HepG2 (cell line): ENCODE measurements around the gene CHST6. TPM values are rescaled to one million over a fixed set of nuclear protein-coding genes. Genes with fewer than 3 reads are reported as not detected.
A peak's percentile ranks its signal among the peaks of the same experiment; 100 is the strongest.
"Not testable (repeated sequence)": the region's sequence is repeated elsewhere in the genome, so short reads cannot be mapped to it uniquely, and the experiment has no call there.

ENCODE experiments used
- ATAC-seq: fragments of 200-7000 bp; cut with Tn5 transposase; 3 replicates; pipeline ENCODE4 v1.9.1; 2020; ENCODE audit warnings: mild to moderate bottlenecking, moderate library complexity
- BruUV-seq: library from RNA; stranded (reverse); fragments of 400-500 nt; replicated peaks from 2 replicates; lab custom pipeline; 2021; lab: Mats Ljungman, UMichigan
- CTCF ChIA-PET: fragments of 300-600 bp; formaldehyde crosslinking; extraction: SDS; loops from one replicate; lab custom pipeline; 2021; ENCODE audit warnings: low total read pairs, inconsistent platforms, low intra/inter-chr PET ratio; lab: Yijun Ruan, JAX
- POLR2A ChIA-PET: fragments of 350-600 bp; sonication (Branson Sonifier 250); formaldehyde crosslinking; loops from one replicate; lab custom pipeline; 2020; ENCODE audit warnings: antibody characterized with exemption, inconsistent platforms; lab: Yijun Ruan, JAX
- DNase-seq: peaks from one replicate; pipeline ENCODE4 v3.0.0-alpha.2; 2015; ENCODE audit warnings: low spot score
- FAIRE-seq: peaks from 3 replicates; lab custom pipeline; 2011; peaks lifted over from hg19 to GRCh38; lab: Jason Lieb, UNC
- H2AFZ ChIP-seq: one replicate; pipeline ENCODE4 v1.6.1; 2011; ENCODE audit warnings: low read length, inconsistent platforms
- H3K27ac ChIP-seq: fragments of 300-600 bp; 3 replicates; pipeline ENCODE4 v1.8.0; 2011; ENCODE audit warnings: mixed run types, mild to moderate bottlenecking, mixed read lengths, low read length, inconsistent platforms; ENCODE audit not compliant: insufficient read depth; ENCODE audit errors: extremely low read length
- H3K27me3 ChIP-seq, 2 experiments: fragments of 200-600 bp in 1 of 2; 2 replicates in 1 of 2; 3 replicates in 1 of 2; pipeline versions ENCODE4 v1.6.0 to v1.8.0; 2011; ENCODE audit warnings: low read length in 2 of 2, mild to moderate bottlenecking in 2 of 2, moderate library complexity in 2 of 2, inconsistent platforms in 1 of 2; ENCODE audit not compliant: insufficient read depth in 2 of 2, control insufficient read depth in 1 of 2
- H3K36me3 ChIP-seq, 2 experiments: fragments of 200-600 bp in 1 of 2; replicated peaks in 1 of 2; 2 replicates in 1 of 2; 3 replicates in 1 of 2; pipeline versions ENCODE4 v1.5.1 to v1.8.0; 2011; ENCODE audit warnings: low read length in 2 of 2, inconsistent platforms in 1 of 2; ENCODE audit not compliant: insufficient read depth in 2 of 2, control insufficient read depth in 1 of 2
- H3K4me1 ChIP-seq: 2 replicates; pipeline ENCODE4 v1.5.1; 2012; ENCODE audit warnings: low read length, inconsistent platforms; ENCODE audit not compliant: insufficient read depth
- H3K4me2 ChIP-seq: 2 replicates; pipeline ENCODE4 v1.6.0; 2011; ENCODE audit warnings: low read depth, low read length, inconsistent platforms
- H3K4me3 ChIP-seq, 3 experiments: fragments of 200-600 bp in 1 of 3; sonication (generic), shearing (Covaris generic) in 1 of 3; replicated peaks in 1 of 3; 2 replicates each; pipeline ENCODE4 v1.5.1; 2011 to 2016; ENCODE audit warnings: low read length in 3 of 3, inconsistent platforms in 2 of 3, low read depth in 2 of 3, mild to moderate bottlenecking in 2 of 3, control low read depth in 1 of 3, mixed read lengths in 1 of 3; ENCODE audit not compliant: insufficient read depth in 1 of 3
- H3K79me2 ChIP-seq: one replicate; pipeline ENCODE4 v1.6.1; 2011; ENCODE audit warnings: low read length, inconsistent platforms; ENCODE audit not compliant: insufficient read depth
- H3K9ac ChIP-seq: 2 replicates; pipeline ENCODE4 v1.6.0; 2011; ENCODE audit warnings: mild to moderate bottlenecking, low read depth, low read length, inconsistent platforms; ENCODE audit not compliant: insufficient read depth
- H3K9me3 ChIP-seq: 2 replicates; pipeline ENCODE4 v1.5.1; 2012; ENCODE audit warnings: mild to moderate bottlenecking, low read length
- H4K20me1 ChIP-seq: 2 replicates; pipeline ENCODE4 v1.6.0; 2011; ENCODE audit warnings: inconsistent platforms, mild to moderate bottlenecking, low read length, moderate library complexity; ENCODE audit not compliant: insufficient read depth
- FOSL2 ChIP-seq: sonication (generic); formaldehyde crosslinking; IDR thresholded peaks from 2 replicates; pipeline ENCODE4 v1.4.0; 2020; ENCODE audit warnings: missing genetic modification reagents
- SAP130 ChIP-seq: IDR thresholded peaks from 2 replicates; pipeline ENCODE4 v1.6.1; 2016; ENCODE audit warnings: low read depth
- TGIF2 ChIP-seq: IDR thresholded peaks from 2 replicates; pipeline ENCODE4 v1.6.1; 2016; ENCODE audit warnings: control low read depth, missing compliant biosample characterization
- WGBS: methylation state at CpG from one replicate; pipeline ENCODE4 v1.1.6; 2017; ENCODE audit warnings: low lambda C conversion rate; 5-methylcytosine and 5-hydroxymethylcytosine counted together
- in situ Hi-C: cut with HindIII; loops from 2 replicates; pipeline ENCODE4 v1.10.0; 2017; ENCODE audit warnings: low pct_unique_long_range_greater_than_20kb; ENCODE audit not compliant: extremely low pct_ligation_motif_present
- intact Hi-C: fragments of 100-400 bp; cut with micrococcal nuclease; formaldehyde crosslinking; loops from one replicate; pipeline ENCODE4 v1.10.0; 2022; ENCODE audit not compliant: unreplicated experiment
- polyA plus RNA-seq, 8 experiments: library from polyadenylated mRNA; depleted of rRNA in 3 of 8; stranded (reverse) in 7 of 8; unstranded in 1 of 8; fragments of >200 nt; fragmentation: Illumina TruSeq in 4 of 8; extraction: Trizol in 4 of 8; gene quantifications; 2 replicates each; pipeline versions ENCODE4 v1.2.1 to v1.2.3, GENCODE V29; 2011 to 2016; ENCODE audit warnings: low read depth in 4 of 8, missing spikeins in 1 of 8, mixed read lengths in 1 of 8; ENCODE audit not compliant: insufficient read depth in 1 of 8
- total RNA-seq, 5 experiments: library from RNA; depleted of rRNA; stranded (reverse); fragments of >200 nt; fragmentation: Illumina TruSeq; extraction: Trizol; gene quantifications; 2 replicates each; pipeline ENCODE4 v1.2.3, GENCODE V29; 2016; ENCODE audit warnings: low read depth in 1 of 5
- TF ChIP-seq, protein P1 (sequence below): sonication (generic); formaldehyde crosslinking; IDR thresholded peaks from 2 replicates; pipeline ENCODE4 v1.4.0; 2020; ENCODE audit warnings: mild to moderate bottlenecking, missing genetic modification reagents
- TF ChIP-seq, protein P2 (sequence below): sonication (generic); formaldehyde crosslinking; IDR thresholded peaks from 2 replicates; pipeline ENCODE4 v1.5.1; 2020; ENCODE audit warnings: mild to moderate bottlenecking, missing genetic modification reagents, moderate library complexity
- TF ChIP-seq, protein P3 (sequence below): sonication (generic); IDR thresholded peaks from 2 replicates; pipeline ENCODE4 v1.6.1; 2016; ENCODE audit warnings: low read depth, borderline replicate concordance

Gene CHST6
- total and polyA plus RNA-seq, 2 of the 13 experiments (the other 11 are each of a cell fraction or from before 2014, with no cell fraction given): 0.18 to 0.91 TPM

DNA sequence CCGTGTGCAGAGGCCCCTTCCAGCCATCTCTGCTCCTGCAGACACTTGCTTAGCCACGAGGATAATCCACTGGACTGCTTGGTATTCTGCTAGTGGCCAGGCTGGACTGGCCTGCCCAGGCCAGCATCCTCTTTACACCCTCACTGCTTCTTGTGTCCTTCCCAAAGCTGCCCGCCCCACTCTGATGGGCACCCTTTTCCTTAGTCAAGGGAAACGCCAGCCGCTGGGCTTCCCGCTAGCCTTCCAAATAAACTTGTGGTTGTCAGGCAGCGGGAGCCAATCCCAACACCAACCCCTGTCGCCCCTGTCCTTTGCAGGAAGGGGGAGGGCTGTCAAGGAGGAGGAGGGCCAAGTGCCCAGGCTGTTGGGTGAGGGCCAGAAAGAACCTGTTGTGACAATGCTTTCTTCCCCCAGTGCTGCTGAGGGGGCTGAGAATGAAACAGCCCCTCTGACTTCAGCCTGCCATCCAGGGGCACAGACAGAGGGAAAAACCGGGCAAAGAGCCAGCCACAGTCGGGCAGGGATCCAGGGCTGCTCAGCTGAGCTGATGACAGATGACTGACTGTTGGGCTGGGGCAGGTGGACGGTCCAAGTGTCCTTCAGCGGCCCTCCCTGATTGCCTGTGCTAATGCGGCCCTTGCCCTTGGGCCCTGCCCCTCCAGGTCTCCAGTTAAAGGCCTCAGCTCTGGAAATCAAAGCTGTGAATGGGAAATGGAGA, 3.5 kb upstream of the CHST6 start:
- H3K27ac ChIP-seq, BruUV-seq, H3K9me3 ChIP-seq, in situ Hi-C loops, H3K36me3 ChIP-seq, FAIRE-seq, intact Hi-C loops, H4K20me1 ChIP-seq, H3K4me3 ChIP-seq, H3K79me2 ChIP-seq, H2AFZ ChIP-seq, DNase-seq, CTCF ChIA-PET, H3K9ac ChIP-seq: not testable (repeated sequence)
- Histone ChIP-seq H3K4me2 (peak overlapping the region; percentile 48), H3K27me3 (peaks cover 0 to 27% of the 10 kb centered on the region in 2 experiments; a peak in 3 of 5 replicates), H3K4me1 (peaks cover 54% of the 10 kb centered on the region)
- TF ChIP-seq FOSL2: peak; percentile 40
- TF ChIP-seq, protein P1, sequence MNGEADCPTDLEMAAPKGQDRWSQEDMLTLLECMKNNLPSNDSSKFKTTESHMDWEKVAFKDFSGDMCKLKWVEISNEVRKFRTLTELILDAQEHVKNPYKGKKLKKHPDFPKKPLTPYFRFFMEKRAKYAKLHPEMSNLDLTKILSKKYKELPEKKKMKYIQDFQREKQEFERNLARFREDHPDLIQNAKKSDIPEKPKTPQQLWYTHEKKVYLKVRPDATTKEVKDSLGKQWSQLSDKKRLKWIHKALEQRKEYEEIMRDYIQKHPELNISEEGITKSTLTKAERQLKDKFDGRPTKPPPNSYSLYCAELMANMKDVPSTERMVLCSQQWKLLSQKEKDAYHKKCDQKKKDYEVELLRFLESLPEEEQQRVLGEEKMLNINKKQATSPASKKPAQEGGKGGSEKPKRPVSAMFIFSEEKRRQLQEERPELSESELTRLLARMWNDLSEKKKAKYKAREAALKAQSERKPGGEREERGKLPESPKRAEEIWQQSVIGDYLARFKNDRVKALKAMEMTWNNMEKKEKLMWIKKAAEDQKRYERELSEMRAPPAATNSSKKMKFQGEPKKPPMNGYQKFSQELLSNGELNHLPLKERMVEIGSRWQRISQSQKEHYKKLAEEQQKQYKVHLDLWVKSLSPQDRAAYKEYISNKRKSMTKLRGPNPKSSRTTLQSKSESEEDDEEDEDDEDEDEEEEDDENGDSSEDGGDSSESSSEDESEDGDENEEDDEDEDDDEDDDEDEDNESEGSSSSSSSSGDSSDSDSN (CRISPR knock-in tag): 0 out of 2 replicates have a peak, but pooled peaks have one; percentile 28
- TF ChIP-seq TGIF2 (CRISPR knock-in tag): 0 out of 2 replicates have a peak, but pooled peaks have one; percentile 60
- TF ChIP-seq SAP130 (CRISPR knock-in tag): peak; percentile 81
- TF ChIP-seq, protein P2, sequence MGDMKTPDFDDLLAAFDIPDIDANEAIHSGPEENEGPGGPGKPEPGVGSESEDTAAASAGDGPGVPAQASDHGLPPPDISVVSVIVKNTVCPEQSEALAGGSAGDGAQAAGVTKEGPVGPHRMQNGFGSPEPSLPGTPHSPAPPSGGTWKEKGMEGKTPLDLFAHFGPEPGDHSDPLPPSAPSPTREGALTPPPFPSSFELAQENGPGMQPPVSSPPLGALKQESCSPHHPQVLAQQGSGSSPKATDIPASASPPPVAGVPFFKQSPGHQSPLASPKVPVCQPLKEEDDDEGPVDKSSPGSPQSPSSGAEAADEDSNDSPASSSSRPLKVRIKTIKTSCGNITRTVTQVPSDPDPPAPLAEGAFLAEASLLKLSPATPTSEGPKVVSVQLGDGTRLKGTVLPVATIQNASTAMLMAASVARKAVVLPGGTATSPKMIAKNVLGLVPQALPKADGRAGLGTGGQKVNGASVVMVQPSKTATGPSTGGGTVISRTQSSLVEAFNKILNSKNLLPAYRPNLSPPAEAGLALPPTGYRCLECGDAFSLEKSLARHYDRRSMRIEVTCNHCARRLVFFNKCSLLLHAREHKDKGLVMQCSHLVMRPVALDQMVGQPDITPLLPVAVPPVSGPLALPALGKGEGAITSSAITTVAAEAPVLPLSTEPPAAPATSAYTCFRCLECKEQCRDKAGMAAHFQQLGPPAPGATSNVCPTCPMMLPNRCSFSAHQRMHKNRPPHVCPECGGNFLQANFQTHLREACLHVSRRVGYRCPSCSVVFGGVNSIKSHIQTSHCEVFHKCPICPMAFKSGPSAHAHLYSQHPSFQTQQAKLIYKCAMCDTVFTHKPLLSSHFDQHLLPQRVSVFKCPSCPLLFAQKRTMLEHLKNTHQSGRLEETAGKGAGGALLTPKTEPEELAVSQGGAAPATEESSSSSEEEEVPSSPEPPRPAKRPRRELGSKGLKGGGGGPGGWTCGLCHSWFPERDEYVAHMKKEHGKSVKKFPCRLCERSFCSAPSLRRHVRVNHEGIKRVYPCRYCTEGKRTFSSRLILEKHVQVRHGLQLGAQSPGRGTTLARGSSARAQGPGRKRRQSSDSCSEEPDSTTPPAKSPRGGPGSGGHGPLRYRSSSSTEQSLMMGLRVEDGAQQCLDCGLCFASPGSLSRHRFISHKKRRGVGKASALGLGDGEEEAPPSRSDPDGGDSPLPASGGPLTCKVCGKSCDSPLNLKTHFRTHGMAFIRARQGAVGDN (CRISPR knock-in tag): peak; percentile 24; the same call in 1 of the 2 replicates
- TF ChIP-seq, protein P3, sequence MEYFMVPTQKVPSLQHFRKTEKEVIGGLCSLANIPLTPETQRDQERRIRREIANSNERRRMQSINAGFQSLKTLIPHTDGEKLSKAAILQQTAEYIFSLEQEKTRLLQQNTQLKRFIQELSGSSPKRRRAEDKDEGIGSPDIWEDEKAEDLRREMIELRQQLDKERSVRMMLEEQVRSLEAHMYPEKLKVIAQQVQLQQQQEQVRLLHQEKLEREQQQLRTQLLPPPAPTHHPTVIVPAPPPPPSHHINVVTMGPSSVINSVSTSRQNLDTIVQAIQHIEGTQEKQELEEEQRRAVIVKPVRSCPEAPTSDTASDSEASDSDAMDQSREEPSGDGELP: peak; percentile 85; the same call in 1 of the 2 replicates
- peak; percentile 65 for ATAC-seq
- WGBS: 12% methylated on average over 9 of the region's 13 CpGs
- POLR2A ChIA-PET: interaction anchor here (1.3 kb wide), 1 partner anchor 18 kb away, joined by 6 read pairs; no protein-coding TSS in a partner anchor
